AG09309 (cell line): ENCODE measurements around the gene ZNF563.
"Not testable (repeated sequence)": the region's sequence is repeated elsewhere in the genome, so short reads cannot be mapped to it uniquely, and the experiment has no call there.

Experiments used
- DNase-seq: peaks from one replicate; pipeline ENCODE4 v3.0.0-alpha.2; 2010; ENCODE audit warnings: low read depth
- H3K4me3 ChIP-seq: 2 replicates; pipeline ENCODE4 v1.5.1; 2011; ENCODE audit warnings: mild to moderate bottlenecking, low read depth, low read length, moderate library complexity; ENCODE audit not compliant: control insufficient read depth
- CTCF ChIP-seq: IDR thresholded peaks from 2 replicates; pipeline ENCODE4 v1.5.1; 2011; ENCODE audit warnings: mild to moderate bottlenecking, low read depth, low read length, inconsistent platforms; ENCODE audit not compliant: insufficient read depth, control insufficient read depth; ENCODE audit errors: missing control alignments

Gene ZNF563

DNA sequence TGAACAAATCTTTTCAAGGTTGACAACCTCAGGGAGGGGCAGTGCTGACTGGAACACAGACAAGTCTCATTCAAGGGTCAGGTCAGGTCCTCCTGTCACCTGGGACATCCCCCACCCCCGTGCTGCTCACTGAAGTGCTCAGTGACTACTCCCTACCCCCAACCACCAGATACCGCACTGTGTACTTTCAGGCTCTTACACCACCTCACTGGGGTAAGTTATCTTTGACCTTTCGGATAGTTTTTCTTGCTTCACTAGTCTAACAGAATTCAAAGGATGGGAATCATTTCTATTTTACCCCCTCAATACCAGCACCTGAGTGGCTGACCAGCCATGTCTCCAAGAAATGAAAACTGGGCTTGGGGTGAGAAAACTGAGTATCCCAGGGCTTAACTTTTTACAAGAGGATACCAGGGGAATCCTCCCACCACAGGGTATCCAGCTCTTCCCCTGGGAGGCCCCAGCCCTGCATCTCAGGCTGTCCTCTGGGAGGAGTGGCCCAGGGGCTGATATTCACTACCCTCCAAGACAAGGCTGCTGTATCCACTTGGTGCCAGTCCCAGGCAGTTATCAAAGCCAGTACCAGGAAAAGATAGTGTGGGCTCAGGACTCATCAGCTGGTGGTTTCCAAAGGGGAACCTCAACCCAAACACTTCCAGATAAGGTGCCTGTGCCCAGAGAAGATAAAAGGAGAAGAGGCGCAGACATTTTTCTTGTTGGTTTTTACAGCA lies 2.1 kb downstream of the ZNF563 start:
- DNase-seq, result no peak
- no peak for TF ChIP-seq CTCF
- no peak overlapping the region for H3K4me3 ChIP-seq

- TF ChIP-seq CTCF, result no peak
- DNase-seq, result no peak
- H3K4me3 ChIP-seq, result no peak overlapping the region
Measured at GRCh38 chr19:12330340-12330739, 3.1 kb downstream of the ZNF563 start.

DNA sequence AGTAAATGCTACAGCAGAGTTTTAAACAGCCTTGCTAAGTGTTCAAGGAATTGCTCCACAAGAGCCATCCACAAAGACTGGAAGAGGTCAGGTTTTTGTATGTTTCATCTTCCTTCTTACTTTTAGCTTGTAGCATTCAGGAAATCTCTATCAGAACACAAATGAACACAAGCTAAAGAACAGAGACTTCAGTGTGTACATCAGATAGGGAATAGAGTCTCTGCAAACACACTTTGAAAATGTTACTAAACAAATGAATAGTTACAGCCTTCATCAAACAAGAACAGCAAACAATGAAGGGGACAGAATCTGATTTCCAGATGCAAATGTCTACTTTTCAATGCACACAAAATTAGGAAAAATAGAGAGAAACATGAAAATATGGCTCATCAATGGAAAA lies 7.7 kb downstream of the ZNF563 start:
- H3K4me3 ChIP-seq, result no peak overlapping the region
- no peak for DNase-seq
- no peak for TF ChIP-seq CTCF

DNA sequence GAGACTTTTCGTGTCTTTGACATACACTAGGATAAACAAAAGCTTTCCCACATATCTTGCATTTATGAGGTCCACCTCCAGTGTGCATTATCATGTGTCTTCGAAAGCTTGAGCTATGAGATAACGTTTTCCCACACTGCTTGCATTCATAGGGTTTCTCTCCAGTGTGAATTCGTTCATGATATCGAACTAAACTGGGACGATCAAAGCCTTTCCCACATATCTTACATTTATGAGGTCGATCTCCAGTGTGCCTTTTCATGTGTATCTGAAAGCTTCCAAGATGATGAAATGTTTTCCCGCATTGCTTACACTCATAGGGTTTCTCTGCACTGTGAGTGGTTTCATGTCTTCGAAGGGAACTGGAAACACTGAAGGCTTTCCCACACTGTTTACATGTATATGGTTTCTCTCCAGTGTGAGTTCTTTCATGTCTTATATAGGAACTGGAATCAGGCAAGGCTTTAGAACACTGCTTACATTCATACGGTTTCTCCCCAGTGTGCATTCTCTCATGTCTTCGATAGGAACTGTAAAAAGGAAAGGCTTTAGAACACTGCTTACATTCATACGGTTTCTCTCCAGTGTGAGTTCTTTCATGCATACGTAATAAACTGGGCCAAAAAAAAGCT lies 14.5 kb downstream of the ZNF563 start:
- no peak for TF ChIP-seq CTCF
- H3K4me3 ChIP-seq, result no peak overlapping the region
- no peak for DNase-seq

- no peak for TF ChIP-seq CTCF
- H3K4me3 ChIP-seq, result no peak overlapping the region
- no peak for DNase-seq
Measured at GRCh38 chr19:12314553-12314952, 18.9 kb downstream of the ZNF563 start.

DNA sequence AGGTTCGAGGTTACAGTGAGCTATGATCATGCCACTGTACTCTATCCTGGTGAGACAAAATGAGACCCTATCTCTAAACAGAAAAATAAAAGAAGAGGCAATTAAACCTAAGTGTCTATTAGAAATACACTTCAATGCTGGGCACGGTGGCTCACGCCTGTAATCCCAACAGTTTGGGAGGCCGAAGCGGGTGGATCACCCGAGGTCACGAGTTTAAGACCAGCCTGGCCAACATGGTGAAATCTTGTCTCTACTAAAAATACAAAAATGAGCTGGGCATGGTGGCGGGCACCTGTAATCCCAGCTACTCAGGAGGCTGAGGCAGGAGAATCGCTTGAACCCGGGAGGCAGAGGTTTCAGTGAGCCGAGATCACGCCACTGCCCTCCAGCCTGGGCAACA lies 24.5 kb downstream of the ZNF563 start:
- not testable (repeated sequence) for H3K4me3 ChIP-seq, DNase-seq

- TF ChIP-seq CTCF, result no peak
- peak overlapping the region; percentile 69 for H3K4me3 ChIP-seq
- no peak for DNase-seq
Measured at GRCh38 chr19:12295191-12295590, 38.2 kb downstream of the ZNF563 start.
